ENCODE results near the gene PCOLCE2.

DNA sequence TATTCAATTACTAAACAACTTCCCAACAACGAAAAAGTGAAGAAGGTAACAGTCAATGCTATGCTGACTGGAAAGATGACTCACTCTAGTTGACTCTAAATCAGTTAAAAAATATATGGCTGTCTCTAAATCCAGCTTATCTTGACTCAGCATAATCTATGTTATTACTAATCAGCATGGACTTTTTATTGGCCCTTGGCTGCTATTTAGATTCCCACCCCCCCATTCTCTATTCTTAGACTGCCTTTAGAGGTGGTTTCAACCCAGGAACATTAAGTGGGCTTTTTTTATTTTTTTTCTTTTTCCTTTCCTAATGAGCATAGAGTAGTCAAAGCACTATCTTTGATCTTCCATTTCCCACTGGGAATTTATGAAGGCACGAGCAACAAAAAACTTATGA, 1.9 kb downstream of the PCOLCE2 start:
- TF ChIP-seq EZH2phosphoT487 (IDR thresholded peaks at IDR 0.05; ENCODE audit: insufficient read depth, low read depth) (no peak), EZH2 (IDR thresholded peaks at IDR 0.05; ENCODE audit: insufficient read depth, poor library complexity, severe bottlenecking) (no peak)

Measured in GM23248 (cell line).